ENCODE data around the gene PLCB1.

The PLCB1 gene

GRCh38 chr20:8470156-8470555, 338.1 kb downstream of the PLCB1 start:
- DNase-seq: peak; percentile 72

- no peak for DNase-seq
Measured at GRCh38 chr20:8471465-8471864, 339.4 kb downstream of the PLCB1 start.

GRCh38 chr20:8473459-8473858, 341.4 kb downstream of the PLCB1 start:
- peak; percentile 8 for DNase-seq

- DNase-seq: no peak
Measured at GRCh38 chr20:8474027-8474668, 342.1 kb downstream of the PLCB1 start.

- no peak for DNase-seq
Measured at GRCh38 chr20:8476021-8476420, 344.0 kb downstream of the PLCB1 start.

GRCh38 chr20:8480597-8480996, 348.5 kb downstream of the PLCB1 start:
- no peak for DNase-seq

GRCh38 chr20:8487696-8488095, 355.6 kb downstream of the PLCB1 start:
- no peak for DNase-seq

- DNase-seq: no peak
Measured at GRCh38 chr20:8489094-8489883, 357.2 kb downstream of the PLCB1 start.

- DNase-seq: no peak
Measured at GRCh38 chr20:8490076-8490830, 358.2 kb downstream of the PLCB1 start.

- DNase-seq: no peak
Measured at GRCh38 chr20:8492173-8492572, 360.1 kb downstream of the PLCB1 start.

- DNase-seq: no peak
Measured at GRCh38 chr20:8498571-8498970, 366.5 kb downstream of the PLCB1 start.

- no peak for DNase-seq
Measured at GRCh38 chr20:8504030-8504429, 372.0 kb downstream of the PLCB1 start.

- DNase-seq: no peak
Measured at GRCh38 chr20:8505476-8506200, 373.6 kb downstream of the PLCB1 start.

- DNase-seq: no peak
Measured at GRCh38 chr20:8507231-8507630, 375.2 kb downstream of the PLCB1 start.

GRCh38 chr20:8509809-8510208, 377.7 kb downstream of the PLCB1 start:
- no peak for DNase-seq

GRCh38 chr20:8510808-8511207, 378.7 kb downstream of the PLCB1 start:
- DNase-seq: no peak

GRCh38 chr20:8512003-8512402, 379.9 kb downstream of the PLCB1 start:
- no peak for DNase-seq

- DNase-seq: no peak
Measured at GRCh38 chr20:8515810-8516435, 383.9 kb downstream of the PLCB1 start.

GRCh38 chr20:8518878-8519277, 386.8 kb downstream of the PLCB1 start:
- DNase-seq: no peak

- no peak for DNase-seq
Measured at GRCh38 chr20:8519887-8520286, 387.8 kb downstream of the PLCB1 start.

- DNase-seq: no peak
Measured at GRCh38 chr20:8522168-8522567, 390.1 kb downstream of the PLCB1 start.

- DNase-seq: peak; percentile 18
Measured at GRCh38 chr20:8523684-8524083, 391.6 kb downstream of the PLCB1 start.

All from fibroblast of upper back skin (primary cell).